T-helper 9 cell (primary cell): ENCODE measurements around the gene PDE6B.
"Not testable (repeated sequence)": the region's sequence is repeated elsewhere in the genome, so short reads cannot be mapped to it uniquely, and the experiment has no call there.

Experiments used
- DNase-seq: peaks from one replicate; pipeline ENCODE4 v3.0.0-alpha.2; 2020
- total RNA-seq, 2 donors: gene quantifications; one replicate each; lab custom pipeline; 2026; lab: John Stamatoyannopoulos, UW

The PDE6B gene
- 6.8 to 7.0 reads per million in 2 donors for total RNA-seq

- DNase-seq: no peak
These were observed at the start of gene PDE6B for GRCh38 chr4:624705-625590. TSS of gene PDE6B (plus strand) at chr4:625573. CDS start at chr4:625627, 54 bp downstream.

DNA sequence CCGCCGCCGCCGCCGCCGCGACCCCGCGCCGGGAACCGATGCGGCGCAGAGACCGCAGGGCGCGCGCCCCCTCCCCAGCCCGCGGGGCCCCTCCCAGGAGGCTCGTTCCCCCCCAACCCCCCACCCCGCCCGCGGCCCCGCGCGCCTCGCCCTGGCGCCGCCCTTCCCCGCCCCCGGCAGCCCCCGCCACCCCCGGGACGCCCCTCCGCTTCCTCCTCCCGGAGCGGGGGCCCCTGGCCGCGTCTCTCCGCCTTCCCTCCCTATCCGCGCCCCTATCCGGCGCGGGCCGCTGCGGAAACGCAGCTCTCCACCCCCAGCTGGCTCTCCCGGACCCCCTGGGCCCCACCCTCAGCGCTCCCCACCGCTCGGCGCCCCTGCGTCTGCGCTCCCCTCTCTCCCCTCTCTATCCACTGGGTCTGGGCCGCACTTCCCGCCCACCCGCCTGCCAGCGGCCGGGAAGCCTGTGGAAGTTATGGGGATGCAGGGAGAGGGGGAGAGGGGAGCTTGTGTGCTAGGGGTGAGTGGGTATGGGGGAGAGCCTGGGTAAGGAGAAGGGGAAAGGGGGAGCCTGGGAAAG lies 49.0 kb upstream of the PDE6B start, which contains the start of gene TMEM271:
TMEM271 (minus strand) TSS at position 51 of the 577 bp plus-strand sequence. CDS start 233 bp downstream, outside the sequence.
- DNase-seq: no peak

GRCh38 chr4:576991-577498 lies 48.3 kb upstream of the PDE6B start:
- no peak for DNase-seq

- no peak for DNase-seq
These were observed 47.6 kb upstream of the PDE6B start for GRCh38 chr4:577499-578450.

GRCh38 chr4:578451-579443 lies 46.6 kb upstream of the PDE6B start:
- DNase-seq: no peak

- no peak for DNase-seq
These were observed 45.7 kb upstream of the PDE6B start for GRCh38 chr4:579543-580175.

GRCh38 chr4:581181-581580 lies 44.2 kb upstream of the PDE6B start:
- no peak for DNase-seq

GRCh38 chr4:581753-582361 lies 43.5 kb upstream of the PDE6B start:
- no peak for DNase-seq

- no peak for DNase-seq
These were observed 41.6 kb upstream of the PDE6B start for GRCh38 chr4:583820-584219.

DNA sequence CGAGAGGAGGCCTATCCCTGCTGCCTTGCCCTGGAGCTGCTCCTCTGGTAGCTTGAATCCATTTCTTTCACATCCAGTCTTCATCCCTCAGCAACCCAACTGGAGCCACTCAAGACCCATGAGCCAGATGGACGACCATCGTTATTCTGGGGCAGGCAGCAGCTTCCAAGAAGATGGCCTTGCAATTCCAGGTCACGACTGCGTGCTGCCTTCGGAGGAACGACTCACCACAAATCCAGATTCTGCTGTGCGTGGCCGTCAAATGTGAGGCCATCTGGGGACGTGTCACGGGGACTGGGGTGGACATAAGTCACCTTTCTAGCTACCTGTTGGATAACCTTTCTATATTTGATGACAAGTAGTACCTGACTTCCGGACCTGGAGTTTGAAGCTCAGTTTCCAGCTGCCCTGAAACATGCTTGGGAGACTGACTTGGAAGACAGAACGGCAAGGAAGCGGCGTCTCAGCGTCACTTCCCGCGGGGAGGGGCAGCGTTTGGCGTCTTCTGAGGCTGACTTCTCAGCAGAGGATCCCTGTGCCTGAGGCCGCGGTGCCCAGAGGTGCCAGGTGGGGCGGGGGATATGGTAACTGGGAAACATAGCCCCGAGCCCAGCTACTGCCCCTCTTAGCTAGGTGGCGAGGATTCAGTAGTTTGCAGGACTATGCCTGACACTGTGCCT lies 37.6 kb upstream of the PDE6B start:
- no peak for DNase-seq

- DNase-seq: no peak
These were observed 37.0 kb upstream of the PDE6B start for GRCh38 chr4:588351-588849.

- no peak for DNase-seq
These were observed 36.0 kb upstream of the PDE6B start for GRCh38 chr4:589219-589963.

DNA sequence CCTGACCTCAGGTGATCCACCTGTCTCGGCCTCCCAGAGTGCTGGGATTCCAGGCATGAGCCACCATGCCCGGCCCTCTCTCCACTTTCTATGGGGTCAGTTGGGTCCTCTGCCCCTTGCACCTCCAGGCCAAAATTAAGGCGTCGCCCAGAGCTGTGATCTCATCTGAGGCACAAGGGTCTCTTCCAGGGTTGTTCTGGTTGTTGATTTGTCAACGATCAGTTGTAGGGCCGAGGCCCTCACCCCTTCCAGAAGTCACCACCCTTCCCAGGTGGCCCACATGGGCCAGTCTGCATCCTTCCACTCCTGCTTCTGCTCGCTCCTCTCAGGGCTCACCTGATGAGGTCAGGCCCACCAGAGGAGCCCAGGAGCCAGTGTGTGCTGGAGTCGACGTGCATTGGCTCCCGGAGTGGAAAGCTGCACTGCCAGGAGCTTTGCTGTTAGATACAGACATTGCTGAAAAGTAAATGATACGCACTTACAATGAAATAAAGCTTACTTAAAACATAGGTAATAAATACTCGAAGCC lies 35.0 kb upstream of the PDE6B start:
- DNase-seq: no peak

GRCh38 chr4:592178-592577 lies 33.2 kb upstream of the PDE6B start:
- DNase-seq: not testable (repeated sequence)

GRCh38 chr4:592825-593520 lies 32.4 kb upstream of the PDE6B start:
- no peak for DNase-seq

- no peak for DNase-seq
These were observed 26.4 kb upstream of the PDE6B start for GRCh38 chr4:598925-599324.

DNA sequence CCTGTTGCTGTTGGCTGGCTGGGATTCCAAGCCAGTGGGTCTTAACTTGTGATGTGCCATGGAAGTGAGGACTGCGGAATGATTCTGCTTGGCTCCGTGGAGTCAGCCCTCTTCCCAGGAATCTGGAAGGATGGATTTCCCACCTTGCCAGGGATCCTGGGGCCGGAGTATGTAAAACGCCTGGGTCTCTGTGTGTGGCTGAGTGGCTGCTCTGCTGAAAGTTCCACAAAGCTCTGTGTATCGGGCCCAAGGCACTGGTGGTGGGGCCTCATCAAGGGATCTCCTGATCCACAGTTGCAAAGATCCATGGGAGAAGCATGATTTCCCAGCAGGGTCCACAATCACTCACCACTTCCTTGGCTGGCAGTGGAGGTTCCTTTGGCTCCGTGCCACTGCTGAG lies 25.2 kb upstream of the PDE6B start:
- DNase-seq: no peak
